Amniotic stem cell (primary cell): ENCODE results near the gene UGT1A10.

Source experiments
- DNase-seq: peaks from one replicate; lab custom pipeline; 2025; lab: John Stamatoyannopoulos, UW

Gene UGT1A10

GRCh38 chr2:233803994-233804393 lies 167.7 kb downstream of the UGT1A10 start:
- DNase-seq: no peak

GRCh38 chr2:233807215-233807865 lies 171.1 kb downstream of the UGT1A10 start:
- DNase-seq: no peak

- no peak for DNase-seq
Observed at GRCh38 chr2:233807966-233808935, 172.0 kb downstream of the UGT1A10 start.

GRCh38 chr2:233810385-233810784 lies 174.1 kb downstream of the UGT1A10 start:
- no peak for DNase-seq

- DNase-seq: no peak
Observed at GRCh38 chr2:233811087-233811486, 174.8 kb downstream of the UGT1A10 start.

GRCh38 chr2:233811732-233812131 lies 175.5 kb downstream of the UGT1A10 start:
- DNase-seq: no peak

- no peak for DNase-seq
Observed at GRCh38 chr2:233813236-233814055, 177.2 kb downstream of the UGT1A10 start.

GRCh38 chr2:233814056-233814835 lies 178.0 kb downstream of the UGT1A10 start:
- DNase-seq: no peak

GRCh38 chr2:233815861-233816260 lies 179.6 kb downstream of the UGT1A10 start:
- DNase-seq: no peak

- DNase-seq: no peak
Observed at GRCh38 chr2:233816334-233816733, 180.1 kb downstream of the UGT1A10 start.

GRCh38 chr2:233816771-233817170 lies 180.5 kb downstream of the UGT1A10 start:
- DNase-seq: no peak

GRCh38 chr2:233817361-233817911 lies 181.2 kb downstream of the UGT1A10 start:
- DNase-seq: no peak

GRCh38 chr2:233817995-233818638 lies 181.9 kb downstream of the UGT1A10 start:
- no peak for DNase-seq

GRCh38 chr2:233818639-233819621 lies 182.7 kb downstream of the UGT1A10 start:
- no peak for DNase-seq

- no peak for DNase-seq
Observed at GRCh38 chr2:233819884-233820773, 183.9 kb downstream of the UGT1A10 start.

GRCh38 chr2:233820774-233821105 lies 184.5 kb downstream of the UGT1A10 start:
- no peak for DNase-seq

GRCh38 chr2:233821196-233821595 lies 184.9 kb downstream of the UGT1A10 start:
- DNase-seq: no peak

GRCh38 chr2:233821709-233822100 lies 185.5 kb downstream of the UGT1A10 start:
- DNase-seq: no peak
